Progenitor cell of endocrine pancreas (in vitro differentiated cells): Measurements from ENCODE around the gene ASAP2. TPM values are rescaled to one million over a fixed set of nuclear protein-coding genes. Genes with fewer than 3 reads are reported as not detected.
A peak's percentile ranks its signal among the peaks of the same experiment; 100 is the strongest.

Experiments
- DNase-seq: peaks from one replicate; pipeline ENCODE4 v3.0.0; 2021; ENCODE audit warnings: low spot score; ENCODE audit not compliant: unreplicated experiment
- H3K27ac Mint-ChIP-seq: 2 replicates; pipeline ENCODE4 v1.8.0; 2021; ENCODE audit warnings: mild to moderate bottlenecking, moderate library complexity, mixed read lengths
- H3K27me3 Mint-ChIP-seq: 2 replicates; pipeline ENCODE4 v1.8.0; 2021; ENCODE audit warnings: mixed read lengths
- H3K36me3 Mint-ChIP-seq: 2 replicates; pipeline ENCODE4 v1.8.0; 2022; ENCODE audit warnings: mixed read lengths; ENCODE audit not compliant: insufficient read depth
- H3K4me1 Mint-ChIP-seq: 2 replicates; pipeline ENCODE4 v1.8.0; 2021; ENCODE audit warnings: low read depth, mixed read lengths
- H3K4me3 Mint-ChIP-seq: 2 replicates; pipeline ENCODE4 v1.8.0; 2021; ENCODE audit warnings: low read depth, mild to moderate bottlenecking, moderate library complexity, mixed read lengths
- H3K9me3 Mint-ChIP-seq: 2 replicates; pipeline ENCODE4 v1.8.0; 2021; ENCODE audit warnings: low read depth, mixed read lengths
- CTCF ChIP-seq: fragments of 200-600 bp; sonication (generic); IDR thresholded peaks from one replicate; pipeline ENCODE4 v1.5.0; 2021; ENCODE audit warnings: antibody characterized with exemption, mild to moderate bottlenecking; ENCODE audit not compliant: unreplicated experiment
- total RNA-seq: library from RNA; stranded (reverse); gene quantifications from 2 replicates; pipeline ENCODE4 v1.2.1, GENCODE V29; 2021

ASAP2 gene
- total RNA-seq, 1 donor from 2014 or later: 65.4 TPM

- H3K27ac Mint-ChIP-seq: peak overlapping the region; percentile 8
- DNase-seq: no peak
- peaks cover 37% of the 10 kb centered on the region for H3K4me1 Mint-ChIP-seq
- no peaks in the 10 kb centered on the region for H3K9me3 Mint-ChIP-seq
- TF ChIP-seq CTCF: no peak
- no peak overlapping the region for H3K4me3 Mint-ChIP-seq
- H3K36me3 Mint-ChIP-seq: peaks cover 5% of the 10 kb centered on the region
- no peaks in the 10 kb centered on the region for H3K27me3 Mint-ChIP-seq
Observed at GRCh38 chr2:9238591-9239326, 32.1 kb downstream of the ASAP2 start.

- no peak overlapping the region for H3K4me3 Mint-ChIP-seq
- H3K27ac Mint-ChIP-seq: no peak overlapping the region
- TF ChIP-seq CTCF: no peak
- H3K9me3 Mint-ChIP-seq: no peaks in the 10 kb centered on the region
- DNase-seq: no peak
- H3K27me3 Mint-ChIP-seq: no peaks in the 10 kb centered on the region
- H3K36me3 Mint-ChIP-seq: peaks cover 5% of the 10 kb centered on the region
- H3K4me1 Mint-ChIP-seq: peaks cover 31% of the 10 kb centered on the region
Observed at GRCh38 chr2:9239616-9240015, 33.0 kb downstream of the ASAP2 start.

- H3K27me3 Mint-ChIP-seq: no peaks in the 10 kb centered on the region
- no peak overlapping the region for H3K27ac Mint-ChIP-seq
- peaks cover 5% of the 10 kb centered on the region for H3K36me3 Mint-ChIP-seq
- no peak for DNase-seq
- no peak overlapping the region for H3K4me3 Mint-ChIP-seq
- TF ChIP-seq CTCF: no peak
- H3K9me3 Mint-ChIP-seq: no peaks in the 10 kb centered on the region
- H3K4me1 Mint-ChIP-seq: peaks cover 28% of the 10 kb centered on the region
Observed at GRCh38 chr2:9240745-9241144, 34.1 kb downstream of the ASAP2 start.

GRCh38 chr2:9241233-9241632 lies 34.6 kb downstream of the ASAP2 start:
- no peaks in the 10 kb centered on the region for H3K27me3 Mint-ChIP-seq
- H3K4me1 Mint-ChIP-seq: peaks cover 28% of the 10 kb centered on the region
- no peak for TF ChIP-seq CTCF
- H3K36me3 Mint-ChIP-seq: peaks cover 5% of the 10 kb centered on the region
- H3K4me3 Mint-ChIP-seq: no peak overlapping the region
- H3K27ac Mint-ChIP-seq: no peak overlapping the region
- no peak for DNase-seq
- no peaks in the 10 kb centered on the region for H3K9me3 Mint-ChIP-seq

- H3K36me3 Mint-ChIP-seq: peaks cover 5% of the 10 kb centered on the region
- no peak for TF ChIP-seq CTCF
- no peak overlapping the region for H3K4me3 Mint-ChIP-seq
- H3K27me3 Mint-ChIP-seq: no peaks in the 10 kb centered on the region
- H3K4me1 Mint-ChIP-seq: peaks cover 28% of the 10 kb centered on the region
- H3K9me3 Mint-ChIP-seq: no peaks in the 10 kb centered on the region
- no peak overlapping the region for H3K27ac Mint-ChIP-seq
- no peak for DNase-seq
Observed at GRCh38 chr2:9243357-9243756, 36.7 kb downstream of the ASAP2 start.
